ENCODE data around the gene NLRC5.
"Not testable (repeated sequence)": the region's sequence is repeated elsewhere in the genome, so short reads cannot be mapped to it uniquely, and the experiment has no call there.

Gene NLRC5

GRCh38 chr16:57001026-57001679, 11.8 kb downstream of the NLRC5 start:
- DNase-seq: no peak

DNA sequence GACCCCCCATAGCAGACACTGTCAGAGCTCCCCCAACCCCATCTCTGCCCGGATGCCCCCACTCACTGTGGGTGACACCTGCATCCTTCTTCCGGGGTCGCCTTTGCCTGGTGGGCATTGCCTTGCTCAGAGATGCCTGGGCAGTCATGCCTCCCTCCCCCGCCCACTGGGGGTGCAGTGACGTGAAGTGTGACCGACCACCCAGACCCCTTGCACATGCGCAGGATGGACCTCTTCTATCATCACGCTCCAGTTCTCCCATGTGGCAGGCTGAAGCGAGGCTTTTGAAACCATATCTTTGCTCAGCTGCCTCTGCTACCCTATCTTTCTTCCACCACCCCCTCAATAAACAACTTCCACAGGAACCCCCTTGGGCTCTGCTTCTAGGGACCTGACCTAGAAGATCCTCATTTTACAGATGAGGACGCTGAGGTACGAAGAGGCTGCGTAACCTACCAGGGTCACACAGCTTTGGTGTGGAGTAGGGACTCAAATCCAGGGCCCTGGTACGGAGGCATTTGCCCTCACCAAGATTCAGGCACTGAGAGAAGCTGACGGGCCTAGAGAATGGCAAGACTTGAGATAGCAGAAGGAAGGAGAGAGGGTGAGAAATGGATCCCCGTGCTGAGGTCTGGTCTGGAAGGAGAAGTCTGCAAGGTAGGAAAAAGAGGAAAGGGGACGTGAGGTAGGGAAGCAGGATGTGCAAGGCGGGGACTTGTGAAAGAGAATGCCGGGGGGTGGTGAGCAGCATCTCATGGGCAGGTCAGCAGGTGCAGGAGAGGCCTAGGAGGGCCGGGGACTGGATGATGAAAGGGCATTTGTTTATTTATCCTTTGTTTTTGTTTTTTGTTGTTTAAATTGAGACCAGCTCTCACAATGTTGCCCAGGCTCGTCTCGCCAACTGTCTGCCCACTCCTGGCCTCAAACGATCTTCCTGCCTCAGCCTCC, 14.4 kb downstream of the NLRC5 start:
- DNase-seq: no peak

- DNase-seq: no peak
Observed at GRCh38 chr16:57004387-57005250, 15.3 kb downstream of the NLRC5 start.

DNA sequence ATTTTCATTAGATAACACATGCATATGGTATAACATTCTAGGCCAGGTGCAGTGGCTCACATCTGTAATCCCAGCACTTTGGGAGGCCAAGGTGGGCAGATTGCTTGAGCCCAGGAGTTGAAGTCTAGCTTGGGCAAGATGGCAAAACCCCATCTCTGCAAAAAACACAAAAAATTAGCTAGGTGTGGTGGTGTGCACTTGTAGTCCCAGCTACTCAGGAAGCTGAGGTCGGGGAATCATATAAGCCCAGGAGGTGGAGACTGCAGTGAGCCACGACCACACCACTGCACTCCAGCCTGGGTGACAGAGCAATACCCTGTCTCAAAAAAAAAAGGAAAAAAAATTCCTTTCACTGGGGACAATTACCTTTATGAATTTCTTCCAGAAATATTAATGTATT, 16.2 kb downstream of the NLRC5 start:
- not testable (repeated sequence) for DNase-seq

GRCh38 chr16:57007050-57007449, 17.7 kb downstream of the NLRC5 start:
- DNase-seq: no peak

DNA sequence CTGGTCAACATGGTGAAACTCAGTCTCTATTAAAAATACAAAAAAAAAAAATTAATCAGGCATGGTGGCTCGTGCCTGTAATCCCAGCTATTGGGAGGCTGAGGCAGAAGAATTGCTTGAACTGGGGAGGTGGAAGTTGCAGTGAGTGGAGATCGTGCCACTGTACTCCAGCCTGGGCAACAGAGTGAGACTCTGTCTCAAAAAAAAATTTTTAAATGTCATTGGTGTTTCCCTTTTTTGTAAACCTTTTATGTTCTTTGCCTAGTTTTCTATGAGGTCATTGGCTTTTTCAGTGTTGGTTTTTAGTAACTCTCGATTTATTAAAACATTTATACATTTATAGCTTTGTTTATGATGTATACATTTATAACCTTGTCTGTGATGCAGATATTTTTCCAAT, 18.2 kb downstream of the NLRC5 start:
- DNase-seq: no peak

GRCh38 chr16:57008440-57008839, 19.1 kb downstream of the NLRC5 start:
- no peak for DNase-seq

DNA sequence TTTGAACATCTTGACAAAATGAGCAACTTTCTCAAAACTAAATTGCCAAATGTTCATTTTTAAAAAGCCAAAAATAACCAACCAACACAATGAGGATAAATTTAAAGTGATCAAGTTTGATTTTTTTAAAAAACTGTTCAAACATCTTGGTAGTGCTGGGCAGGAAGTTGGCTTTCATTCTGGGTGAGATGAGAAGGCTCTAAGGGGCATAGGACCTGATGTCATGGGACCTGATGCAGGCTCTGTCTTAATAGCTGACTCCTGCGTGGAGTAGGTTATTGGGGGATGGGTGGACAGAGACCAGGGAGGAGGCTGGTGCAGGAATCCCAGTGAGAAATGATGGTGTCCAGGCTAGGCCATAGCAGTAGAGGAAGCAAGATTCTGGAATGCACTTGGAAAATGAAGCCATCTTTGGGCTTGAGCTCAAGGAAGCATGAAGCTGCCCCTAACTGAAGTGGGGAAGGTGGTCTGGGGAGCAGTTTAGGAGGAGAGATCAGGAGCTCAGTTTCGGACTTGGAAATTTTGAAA, 20.4 kb downstream of the NLRC5 start:
- DNase-seq: no peak

DNA sequence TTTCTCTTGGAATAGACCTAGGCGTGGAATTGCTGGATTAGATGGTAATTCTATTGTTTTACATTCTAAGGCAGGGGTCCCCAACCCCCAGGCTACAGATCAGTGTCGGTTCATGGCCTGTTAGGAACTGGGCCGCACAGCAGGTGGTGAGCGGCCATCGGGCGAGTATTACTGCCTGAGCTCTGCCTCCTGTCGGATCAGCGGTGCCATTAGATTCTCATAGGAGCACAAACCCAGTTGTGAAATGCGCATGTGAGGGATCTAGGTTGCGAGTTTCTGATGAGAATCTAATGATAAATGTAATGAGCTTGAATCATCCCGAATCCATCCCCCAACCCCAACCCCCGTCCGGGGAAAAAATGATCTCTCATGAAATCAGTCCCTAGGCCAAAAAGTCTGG, 23.0 kb downstream of the NLRC5 start:
- no peak for DNase-seq

DNA sequence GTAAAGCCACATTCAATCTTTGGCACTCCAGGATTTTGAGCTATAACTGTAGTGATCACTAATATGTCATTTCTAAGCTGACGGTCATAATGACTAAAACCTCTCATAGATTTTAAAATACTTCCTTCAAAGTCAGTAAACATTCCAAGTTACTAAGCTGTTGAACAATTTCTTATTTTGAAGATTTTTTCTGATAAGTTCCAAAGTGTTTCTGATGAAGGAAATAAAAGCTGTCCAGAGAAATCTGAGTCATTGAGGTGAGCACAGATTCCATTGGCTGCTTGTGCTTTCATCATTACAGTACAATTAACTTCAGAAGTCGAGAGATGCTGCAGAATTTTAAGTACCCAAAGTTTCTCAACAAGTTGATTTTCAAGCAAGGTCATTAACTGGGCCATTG, 23.9 kb downstream of the NLRC5 start:
- no peak for DNase-seq

- no peak for DNase-seq
Observed at GRCh38 chr16:57013902-57014301, 24.5 kb downstream of the NLRC5 start.

DNA sequence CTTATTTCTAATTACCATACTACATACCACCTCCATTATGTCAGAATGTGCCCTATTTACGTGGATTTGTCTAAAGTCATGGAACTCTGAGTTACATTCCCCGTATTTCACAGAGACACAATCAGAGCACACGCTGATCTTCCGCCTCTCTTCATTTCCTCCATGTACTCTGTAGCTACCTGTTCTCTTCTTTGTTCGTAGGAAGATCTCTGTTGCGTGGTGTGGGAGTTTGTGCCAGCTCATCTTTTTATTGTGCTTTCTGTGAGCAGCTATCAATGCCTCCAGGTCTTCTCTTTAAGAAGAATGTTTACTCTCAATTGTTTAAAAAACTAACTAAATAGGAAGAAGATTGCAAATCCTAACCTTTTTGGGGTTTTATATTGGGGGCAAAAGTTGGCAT, 26.9 kb downstream of the NLRC5 start:
- DNase-seq: no peak

GRCh38 chr16:57016831-57017230, 27.5 kb downstream of the NLRC5 start:
- no peak for DNase-seq

- DNase-seq: no peak
Observed at GRCh38 chr16:57017251-57017650, 27.9 kb downstream of the NLRC5 start.

- DNase-seq: no peak
Observed at GRCh38 chr16:57019746-57020145, 30.4 kb downstream of the NLRC5 start.

GRCh38 chr16:57020651-57021050, 31.3 kb downstream of the NLRC5 start:
- DNase-seq: no peak

- DNase-seq: no peak
Observed at GRCh38 chr16:57021757-57022156, 32.4 kb downstream of the NLRC5 start.

GRCh38 chr16:57022445-57022844, 33.1 kb downstream of the NLRC5 start:
- DNase-seq: no peak

- peak; percentile 52 for DNase-seq
Observed at GRCh38 chr16:57023541-57024249, 34.3 kb downstream of the NLRC5 start.

DNA sequence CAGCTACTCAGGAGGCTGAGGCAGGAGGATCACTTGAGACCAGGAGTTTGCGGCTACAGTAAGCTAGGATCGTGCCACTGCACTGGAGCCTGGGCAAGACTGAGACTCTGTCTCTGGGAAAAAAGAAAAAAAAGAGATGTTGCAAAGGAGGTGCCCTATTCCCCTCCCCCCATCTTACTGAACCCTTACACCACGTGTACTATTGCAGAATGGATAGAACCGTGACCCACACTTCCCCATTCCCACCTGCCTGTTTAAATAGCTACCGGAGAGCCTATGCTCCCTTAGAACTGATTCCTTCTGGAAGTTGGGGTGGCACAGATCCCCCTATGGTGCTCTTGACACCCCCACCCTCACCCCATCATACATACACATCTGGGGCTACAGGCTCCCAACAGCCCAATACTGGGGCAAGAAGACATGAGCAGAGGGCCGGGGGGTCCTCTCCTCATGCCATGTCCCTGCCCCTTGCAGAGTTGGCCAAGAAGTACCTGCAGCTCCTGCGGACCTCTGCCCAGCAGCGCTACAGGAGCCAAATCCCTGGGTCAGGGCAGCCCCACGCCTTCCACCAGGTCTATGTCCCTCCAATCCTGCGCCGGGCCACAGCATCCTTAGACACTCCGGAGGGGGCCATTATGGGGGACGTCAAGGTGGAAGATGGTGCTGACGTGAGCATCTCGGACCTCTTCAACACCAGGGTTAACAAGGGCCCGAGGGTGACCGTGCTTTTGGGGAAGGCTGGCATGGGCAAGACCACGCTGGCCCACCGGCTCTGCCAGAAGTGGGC, 35.7 kb downstream of the NLRC5 start:
- DNase-seq: no peak

- no peak for DNase-seq
Observed at GRCh38 chr16:57025941-57026777, 36.8 kb downstream of the NLRC5 start.
